Left lung (tissue), 10 donors: Measurements from ENCODE around the gene TLE7. TPM values are rescaled to one million over a fixed set of nuclear protein-coding genes. Genes with fewer than 3 reads are reported as not detected.

Experiments used
- ATAC-seq: fragments of 200-7000 bp; cut with Tn5 transposase; one replicate; pipeline ENCODE4 v1.9.1; 2020; ENCODE audit warnings: moderate library complexity
- DNase-seq, 4 donors: peaks; one replicate each; pipeline ENCODE4 v3.0.0-alpha.2; 2013 to 2020
- H3K27ac ChIP-seq, 2 donors: fragments of 200-600 bp; sonication (generic) in 1 of 2; one replicate each; pipeline versions ENCODE4 v1.5.0 to v1.8.0; 2020 to 2021
- H3K27me3 ChIP-seq, 2 donors: fragments of 200-600 bp; sonication (generic) in 1 of 2; one replicate each; pipeline versions ENCODE4 v1.5.0 to v1.8.0; 2020 to 2021
- H3K36me3 ChIP-seq, 2 donors: fragments of 200-600 bp; sonication (generic) in 1 of 2; one replicate each; pipeline versions ENCODE4 v1.5.0 to v1.8.0; 2020 to 2021
- H3K4me1 ChIP-seq, 2 donors: fragments of 200-600 bp; one replicate each; pipeline ENCODE4 v1.8.0; 2021
- H3K4me3 ChIP-seq, 2 donors: fragments of 200-600 bp; sonication (generic) in 1 of 2; one replicate each; pipeline versions ENCODE4 v1.5.0 to v1.8.0; 2020 to 2021; ENCODE audit warnings: mild to moderate bottlenecking in 1 of 2
- H3K9me3 ChIP-seq, 2 donors: fragments of 200-600 bp; sonication (generic) in 1 of 2; one replicate each; pipeline versions ENCODE4 v1.5.0 to v1.8.0; 2020 to 2021
- CTCF ChIP-seq, 2 donors: fragments of 200-600 bp; sonication (generic) in 1 of 2; IDR thresholded peaks; one replicate each; pipeline versions ENCODE4 v1.5.0 to v1.8.0; 2021; ENCODE audit warnings: antibody characterized with exemption in 2 of 2
- intact Hi-C, 2 donors: fragments of 100-400 bp; cut with DNase I; formaldehyde crosslinking; loops; one replicate each; pipeline versions ENCODE4 v1.11.2 to v1.14.2; 2022
- polyA plus RNA-seq, 6 donors: library from polyadenylated mRNA; unstranded; fragments of 120-200 nt; gene quantifications; one replicate each; pipeline ENCODE4 v1.2.1, GENCODE V29; 2013; ENCODE audit not compliant: insufficient read length in 6 of 6
- total RNA-seq, 2 donors: library from RNA; stranded (reverse); fragmentation: NEBNext Ultra II Directional; extraction: Animal tissue kit (Norgen Biotek cat#: 25700); gene quantifications; one replicate each; pipeline ENCODE4 v1.2.1, GENCODE V29; 2021
- donor health status: DM: no; HTN: yes; CAD: no.
- donor health status: DM: no; HTN: no; CAD: no.

TLE7 gene
- total and polyA plus RNA-seq, 8 donors: not detected

- DNase-seq: no peak
- peaks cover 0 to 10% of the 10 kb centered on the region in 2 donors for H3K36me3 ChIP-seq
- H3K4me3 ChIP-seq: no peak overlapping the region
- no peaks in the 10 kb centered on the region for H3K9me3 ChIP-seq
- TF ChIP-seq CTCF (IDR thresholded peaks at IDR 0.05): no peak
- intact Hi-C loops: no loop called here
- no peak for ATAC-seq
- no peaks in the 10 kb centered on the region for H3K27me3 ChIP-seq
- peaks cover 0 to 7% of the 10 kb centered on the region in 2 donors for H3K4me1 ChIP-seq
- no peak overlapping the region for H3K27ac ChIP-seq
These were observed 40.7 kb upstream of the TLE7 start for GRCh38 chr16:71482569-71482968.

- Histone ChIP-seq H3K4me1 (peaks cover 0 to 7% of the 10 kb centered on the region in 2 donors), H3K9me3 (no peaks in the 10 kb centered on the region), H3K4me3 (no peak overlapping the region), H3K27ac (no peak overlapping the region), H3K27me3 (no peaks in the 10 kb centered on the region), H3K36me3 (peaks cover 0 to 25% of the 10 kb centered on the region in 2 donors)
- ATAC-seq (no peak), DNase-seq (no peak)
- no peak for TF ChIP-seq CTCF (IDR thresholded peaks at IDR 0.05)
- intact Hi-C loops: no loop called here
These were observed 39.1 kb upstream of the TLE7 start for GRCh38 chr16:71480956-71481355.

GRCh38 chr16:71479420-71479819 is 37.6 kb upstream of the TLE7 start:
- H3K36me3 ChIP-seq: peaks cover 0 to 39% of the 10 kb centered on the region in 2 donors
- H3K4me3 ChIP-seq: no peak overlapping the region
- no peaks in the 10 kb centered on the region for H3K9me3 ChIP-seq
- intact Hi-C loops: no loop called here
- no peak for TF ChIP-seq CTCF (IDR thresholded peaks at IDR 0.05)
- DNase-seq (peak in 1 of 4 donors; percentile 9), ATAC-seq (peak; percentile 27)
- H3K4me1 ChIP-seq: peaks cover 0 to 7% of the 10 kb centered on the region in 2 donors
- H3K27ac ChIP-seq: no peak overlapping the region
- no peaks in the 10 kb centered on the region for H3K27me3 ChIP-seq

GRCh38 chr16:71476457-71477124 is 34.7 kb upstream of the TLE7 start:
- H3K36me3 ChIP-seq: peaks cover 0 to 39% of the 10 kb centered on the region in 2 donors
- no peak overlapping the region for H3K4me3 ChIP-seq
- DNase-seq: no peak
- intact Hi-C loops: no loop called here
- no peak for ATAC-seq
- H3K27me3 ChIP-seq: no peaks in the 10 kb centered on the region
- no peak for TF ChIP-seq CTCF (IDR thresholded peaks at IDR 0.05)
- no peaks in the 10 kb centered on the region for H3K9me3 ChIP-seq
- H3K4me1 ChIP-seq: no peaks in the 10 kb centered on the region
- no peak overlapping the region for H3K27ac ChIP-seq

- Histone ChIP-seq H3K27ac (no peak overlapping the region), H3K9me3 (no peaks in the 10 kb centered on the region), H3K27me3 (no peaks in the 10 kb centered on the region), H3K36me3 (peaks cover 0 to 39% of the 10 kb centered on the region in 2 donors), H3K4me3 (no peak overlapping the region), H3K4me1 (no peaks in the 10 kb centered on the region)
- DNase-seq (no peak), ATAC-seq (no peak)
- no peak for TF ChIP-seq CTCF (IDR thresholded peaks at IDR 0.05)
- intact Hi-C loops: no loop called here
These were observed 33.0 kb upstream of the TLE7 start for GRCh38 chr16:71474864-71475263.
